Smooth muscle cell (in vitro differentiated cells): ENCODE results near the gene ALDH1L1. TPM values are rescaled to one million over a fixed set of nuclear protein-coding genes. Genes with fewer than 3 reads are reported as not detected.
A peak's percentile ranks its signal among the peaks of the same experiment; 100 is the strongest.

Source experiments
- DNase-seq: peaks from one replicate; lab custom pipeline; 2025; ENCODE audit not compliant: unreplicated experiment; lab: John Stamatoyannopoulos, UW
- H2AFZ ChIP-seq: fragments of 200-600 bp; sonication (generic); 2 replicates; pipeline ENCODE4 v1.6.0; 2016; ENCODE audit warnings: antibody characterized with exemption, low read depth, mild to moderate bottlenecking
- H3F3A ChIP-seq: fragments of 200-600 bp; sonication (generic); 2 replicates; pipeline ENCODE4 v1.6.0; 2017; ENCODE audit warnings: antibody characterized with exemption, low read depth
- H3K27ac ChIP-seq: fragments of 200-600 bp; sonication (generic); 2 replicates; pipeline ENCODE4 v1.5.1; 2016; ENCODE audit warnings: low read depth, mild to moderate bottlenecking
- H3K27me3 ChIP-seq: fragments of 200-600 bp; sonication (generic); 2 replicates; pipeline ENCODE4 v1.6.1; 2016; ENCODE audit warnings: low read depth, mild to moderate bottlenecking
- H3K36me3 ChIP-seq: fragments of 200-600 bp; sonication (generic); 2 replicates; pipeline ENCODE4 v1.5.1; 2016; ENCODE audit warnings: low read depth
- H3K4me1 ChIP-seq: fragments of 200-600 bp; sonication (generic); 2 replicates; pipeline ENCODE4 v1.5.1; 2016; ENCODE audit warnings: low read depth
- H3K4me2 ChIP-seq: fragments of 200-600 bp; sonication (generic); 2 replicates; pipeline ENCODE4 v1.6.0; 2016; ENCODE audit warnings: mild to moderate bottlenecking
- H3K4me3 ChIP-seq: fragments of 200-600 bp; sonication (generic); 2 replicates; pipeline ENCODE4 v1.5.1; 2016; ENCODE audit warnings: mild to moderate bottlenecking
- H3K79me2 ChIP-seq: fragments of 200-600 bp; sonication (generic); 2 replicates; pipeline ENCODE4 v1.6.0; 2016; ENCODE audit warnings: low read depth, mild to moderate bottlenecking
- H3K9ac ChIP-seq: fragments of 200-600 bp; sonication (generic); 2 replicates; pipeline ENCODE4 v1.6.0; 2016; ENCODE audit warnings: low read depth
- H3K9me3 ChIP-seq: fragments of 200-600 bp; sonication (generic); replicated peaks from 2 replicates; pipeline ENCODE4 v1.5.1; 2016; ENCODE audit warnings: low read depth
- H4K20me1 ChIP-seq: fragments of 200-600 bp; sonication (generic); 2 replicates; pipeline ENCODE4 v1.6.0; 2016; ENCODE audit warnings: low read depth
- CTCF ChIP-seq: fragments of 200-600 bp; sonication (generic); IDR thresholded peaks from 2 replicates; pipeline ENCODE4 v1.5.1; 2017; ENCODE audit warnings: borderline replicate concordance, mild to moderate bottlenecking, antibody characterized with exemption; ENCODE audit not compliant: insufficient read depth, poor library complexity, severe bottlenecking
- WGBS: methylation state at CpG from one replicate; pipeline ENCODE4 v1.1.7; 2016; ENCODE audit warnings: low lambda C conversion rate; 5-methylcytosine and 5-hydroxymethylcytosine counted together
- polyA plus RNA-seq: library from polyadenylated mRNA; unstranded; fragments of >200 nt; fragmentation: Nextera tagmentation; extraction: Ambion mirVana; gene quantifications from 2 replicates; pipeline ENCODE4 v1.2.1, GENCODE V29; 2016
- total RNA-seq: library from RNA; depleted of rRNA; stranded (reverse); fragments of >200 nt; gene quantifications from 2 replicates; pipeline ENCODE4 v1.2.3, GENCODE V29; 2014

ALDH1L1 gene
- total and polyA plus RNA-seq, 2 experiments from 2014 or later = 0.48 TPM; not detected in 1

- Histone ChIP-seq H3K79me2 (no peaks in the 10 kb centered on the region), H3K4me1 (no peaks in the 10 kb centered on the region), H3K9me3 (no peaks in the 10 kb centered on the region), H3K36me3 (no peaks in the 10 kb centered on the region), H2AFZ (peak overlapping the region; percentile 94), H3K27ac (no peak overlapping the region), H4K20me1 (no peaks in the 10 kb centered on the region), H3K4me3 (peak overlapping the region; percentile 60), H3K9ac (peak overlapping the region; percentile 29), H3K27me3 (no peaks in the 10 kb centered on the region), H3K4me2 (peak overlapping the region; percentile 92), H3F3A (no peaks in the 10 kb centered on the region)
- TF ChIP-seq CTCF = no peak
- 22% methylated on average over 50 of the region's 50 CpGs for WGBS
- no peak for DNase-seq
These were observed 33.1 kb upstream of the ALDH1L1 start for GRCh38 chr3:126213379-126214028.

- no peak for DNase-seq
- no peaks in the 10 kb centered on the region for H4K20me1 ChIP-seq
- no peak overlapping the region for H3K27ac ChIP-seq
- H3K4me1 ChIP-seq = no peaks in the 10 kb centered on the region
- peak; percentile 34 for TF ChIP-seq CTCF
- peak overlapping the region; percentile 29 for H3K9ac ChIP-seq
- H3K4me3 ChIP-seq = peak overlapping the region; percentile 60
- WGBS = 4% methylated on average over 45 of the region's 57 CpGs
- no peaks in the 10 kb centered on the region for H3F3A ChIP-seq
- H3K79me2 ChIP-seq = no peaks in the 10 kb centered on the region
- peak overlapping the region; percentile 92 for H3K4me2 ChIP-seq
- H3K36me3 ChIP-seq = no peaks in the 10 kb centered on the region
- H2AFZ ChIP-seq = peak overlapping the region; percentile 94
- no peaks in the 10 kb centered on the region for H3K27me3 ChIP-seq
- H3K9me3 ChIP-seq = no peaks in the 10 kb centered on the region
These were observed 32.4 kb upstream of the ALDH1L1 start for GRCh38 chr3:126212620-126213378.

- Histone ChIP-seq H2AFZ (peak overlapping the region; percentile 94), H3K9ac (no peak overlapping the region), H3K9me3 (no peaks in the 10 kb centered on the region), H3K36me3 (no peaks in the 10 kb centered on the region), H3F3A (no peaks in the 10 kb centered on the region), H4K20me1 (no peaks in the 10 kb centered on the region), H3K4me3 (peak overlapping the region; percentile 60), H3K4me1 (no peaks in the 10 kb centered on the region), H3K4me2 (peak overlapping the region; percentile 92), H3K79me2 (no peaks in the 10 kb centered on the region), H3K27me3 (no peaks in the 10 kb centered on the region), H3K27ac (no peak overlapping the region)
- 29% methylated on average over 2 of the region's 2 CpGs for WGBS
- no peak for TF ChIP-seq CTCF
- DNase-seq = no peak
These were observed 31.8 kb upstream of the ALDH1L1 start for GRCh38 chr3:126212250-126212619.
